Effector CD4-positive, alpha-beta T cell (primary cell): ENCODE data around the gene ZNF337.
"Not testable (repeated sequence)": the region's sequence is repeated elsewhere in the genome, so short reads cannot be mapped to it uniquely, and the experiment has no call there.

ENCODE experiments used
- DNase-seq: peaks from one replicate; pipeline ENCODE4 v3.0.0-alpha.2; 2020

ZNF337 gene

GRCh38 chr20:25692499-25692898 lies 4.2 kb downstream of the ZNF337 start:
- no peak for DNase-seq

GRCh38 chr20:25690427-25690826 lies 6.2 kb downstream of the ZNF337 start:
- no peak for DNase-seq

GRCh38 chr20:25686081-25687067 lies 10.3 kb downstream of the ZNF337 start:
- no peak for DNase-seq

- DNase-seq: no peak
Measured at GRCh38 chr20:25685276-25686080, 11.2 kb downstream of the ZNF337 start.

- not testable (repeated sequence) for DNase-seq
Measured at GRCh38 chr20:25683826-25684225, 12.8 kb downstream of the ZNF337 start.

GRCh38 chr20:25683050-25683449 lies 13.6 kb downstream of the ZNF337 start:
- no peak for DNase-seq

- DNase-seq: no peak
Measured at GRCh38 chr20:25676164-25676809, 20.4 kb downstream of the ZNF337 start.

GRCh38 chr20:25675161-25675560 lies 21.5 kb downstream of the ZNF337 start:
- no peak for DNase-seq

GRCh38 chr20:25672659-25673235 lies 23.9 kb downstream of the ZNF337 start:
- DNase-seq: no peak

- no peak for DNase-seq
Measured at GRCh38 chr20:25669826-25670422, 26.7 kb downstream of the ZNF337 start.

- DNase-seq: no peak
Measured at GRCh38 chr20:25668446-25668845, 28.2 kb downstream of the ZNF337 start.

GRCh38 chr20:25659999-25660398 lies 36.7 kb downstream of the ZNF337 start:
- no peak for DNase-seq

- DNase-seq: no peak
Measured at GRCh38 chr20:25654487-25654886, 42.2 kb downstream of the ZNF337 start.

- not testable (repeated sequence) for DNase-seq
Measured at GRCh38 chr20:25652866-25653265, 43.8 kb downstream of the ZNF337 start.

- no peak for DNase-seq
Measured at GRCh38 chr20:25644814-25645213, 51.8 kb downstream of the ZNF337 start.

GRCh38 chr20:25643716-25644115 lies 52.9 kb downstream of the ZNF337 start:
- DNase-seq: no peak

- no peak for DNase-seq
Measured at GRCh38 chr20:25637247-25637646, 59.4 kb downstream of the ZNF337 start.

- no peak for DNase-seq
Measured at GRCh38 chr20:25632940-25633790, 63.5 kb downstream of the ZNF337 start.

- not testable (repeated sequence) for DNase-seq
Measured at GRCh38 chr20:25630615-25631014, 66.0 kb downstream of the ZNF337 start.

GRCh38 chr20:25629816-25630499 lies 66.7 kb downstream of the ZNF337 start:
- DNase-seq: no peak

GRCh38 chr20:25626779-25627178 lies 69.9 kb downstream of the ZNF337 start:
- no peak for DNase-seq
